Urinary bladder (tissue), 4 donors: ENCODE measurements around the gene SPP1. TPM values are rescaled to one million over a fixed set of nuclear protein-coding genes. Genes with fewer than 3 reads are reported as not detected.

ENCODE experiments used
- DNase-seq: peaks from one replicate; pipeline ENCODE4 v3.0.0-alpha.2; 2015; ENCODE audit errors: extremely low spot score
- H3K27ac ChIP-seq: one replicate; pipeline ENCODE4 v1.5.1; 2013; ENCODE audit warnings: low read depth, mild to moderate bottlenecking, moderate library complexity
- H3K36me3 ChIP-seq: one replicate; pipeline ENCODE4 v1.6.1; 2013; ENCODE audit warnings: mild to moderate bottlenecking, moderate library complexity; ENCODE audit not compliant: insufficient read depth
- H3K4me1 ChIP-seq: one replicate; pipeline ENCODE4 v1.6.1; 2013; ENCODE audit warnings: mild to moderate bottlenecking, moderate library complexity; ENCODE audit not compliant: insufficient read depth
- H3K4me3 ChIP-seq: one replicate; pipeline ENCODE4 v1.5.1; 2013; ENCODE audit warnings: low read depth, low read length
- WGBS: extraction: QIAGEN DNeasy Blood & Tissue Kit; methylation state at CpG from one replicate; pipeline ENCODE4 v1.1.7; 2013; 5-methylcytosine and 5-hydroxymethylcytosine counted together
- polyA plus RNA-seq: library from polyadenylated mRNA; stranded (reverse); fragments of 200-250 nt; gene quantifications from one replicate; pipeline ENCODE4 v1.2.3, GENCODE V29; 2013
- total RNA-seq: library from RNA; depleted of rRNA; stranded (reverse); fragments of >200 nt; gene quantifications from one replicate; pipeline ENCODE4 v1.2.3, GENCODE V29; 2014
- donor health status: healthy with polysubstance abuse.
- donor health status: healthy.

Gene SPP1
- total and polyA plus RNA-seq, 2 donors: 20.6 to 76.1 TPM

- H3K4me3 ChIP-seq: no peak overlapping the region
- H3K4me1 ChIP-seq: no peaks in the 10 kb centered on the region
- WGBS: 96% methylated on average over 8 of the region's 8 CpGs
- H3K36me3 ChIP-seq: no peaks in the 10 kb centered on the region
- no peak for DNase-seq
- no peak overlapping the region for H3K27ac ChIP-seq
Measured at GRCh38 chr4:87967193-87967592, 8.3 kb upstream of the SPP1 start.

- DNase-seq: no peak
- Histone ChIP-seq H3K4me3 (no peak overlapping the region), H3K36me3 (no peaks in the 10 kb centered on the region), H3K27ac (no peak overlapping the region), H3K4me1 (no peaks in the 10 kb centered on the region)
- 63% methylated on average over 2 of the region's 2 CpGs for WGBS
Measured at GRCh38 chr4:87970121-87970520, 5.4 kb upstream of the SPP1 start.

GRCh38 chr4:87971866-87972265 is 3.6 kb upstream of the SPP1 start:
- no peak overlapping the region for H3K4me3 ChIP-seq
- no peaks in the 10 kb centered on the region for H3K4me1 ChIP-seq
- 35% methylated on average over 1 of the region's 1 CpG for WGBS
- no peaks in the 10 kb centered on the region for H3K36me3 ChIP-seq
- H3K27ac ChIP-seq: no peak overlapping the region
- no peak for DNase-seq

- Histone ChIP-seq H3K36me3 (no peaks in the 10 kb centered on the region), H3K4me1 (no peaks in the 10 kb centered on the region), H3K4me3 (no peak overlapping the region), H3K27ac (no peak overlapping the region)
- peak; percentile 13 for DNase-seq
- 30% methylated on average over 14 of the region's 14 CpGs for WGBS
Measured at GRCh38 chr4:87973283-87974169, 2.0 kb upstream of the SPP1 start.

GRCh38 chr4:87974856-87975462 is 555 bp upstream of the SPP1 start:
- WGBS: 80% methylated on average over 6 of the region's 6 CpGs
- Histone ChIP-seq H3K4me3 (no peak overlapping the region), H3K36me3 (no peaks in the 10 kb centered on the region), H3K4me1 (no peaks in the 10 kb centered on the region), H3K27ac (no peak overlapping the region)
- DNase-seq: no peak

GRCh38 chr4:87977521-87978278 is 2.2 kb downstream of the SPP1 start:
- no peak overlapping the region for H3K27ac ChIP-seq
- no peak for DNase-seq
- H3K36me3 ChIP-seq: no peaks in the 10 kb centered on the region
- WGBS: 82% methylated on average over 5 of the region's 5 CpGs
- no peaks in the 10 kb centered on the region for H3K4me1 ChIP-seq
- no peak overlapping the region for H3K4me3 ChIP-seq

GRCh38 chr4:87978681-87979080 is 3.2 kb downstream of the SPP1 start:
- H3K27ac ChIP-seq: no peak overlapping the region
- 100% methylated on average over 1 of the region's 1 CpG for WGBS

GRCh38 chr4:87979810-87980209 is 4.3 kb downstream of the SPP1 start:
- Histone ChIP-seq H3K4me1 (no peaks in the 10 kb centered on the region), H3K4me3 (no peak overlapping the region), H3K36me3 (no peaks in the 10 kb centered on the region), H3K27ac (no peak overlapping the region)
- 96% methylated on average over 1 of the region's 1 CpG for WGBS
- no peak for DNase-seq

More at GRCh38 chr4:87978681-87979080, 3.2 kb downstream of the SPP1 start:
- DNase-seq: no peak
- no peaks in the 10 kb centered on the region for H3K36me3 ChIP-seq
- no peak overlapping the region for H3K4me3 ChIP-seq
- no peaks in the 10 kb centered on the region for H3K4me1 ChIP-seq

GRCh38 chr4:87981486-87981885 is 6.0 kb downstream of the SPP1 start:
- Histone ChIP-seq H3K36me3 (no peaks in the 10 kb centered on the region), H3K27ac (no peak overlapping the region), H3K4me1 (no peaks in the 10 kb centered on the region), H3K4me3 (no peak overlapping the region)
- no peak for DNase-seq
- WGBS: 94% methylated on average over 8 of the region's 8 CpGs

- WGBS: 86% methylated on average over 1 of the region's 1 CpG
Measured at GRCh38 chr4:87982036-87982435, 6.5 kb downstream of the SPP1 start.

GRCh38 chr4:87982446-87983010 is 7.0 kb downstream of the SPP1 start:
- Histone ChIP-seq H3K4me1 (no peaks in the 10 kb centered on the region), H3K27ac (no peak overlapping the region), H3K36me3 (no peaks in the 10 kb centered on the region), H3K4me3 (no peak overlapping the region)
- no peak for DNase-seq
- 87% methylated on average over 13 of the region's 13 CpGs for WGBS

More at GRCh38 chr4:87982036-87982435, 6.5 kb downstream of the SPP1 start:
- Histone ChIP-seq H3K4me1 (no peaks in the 10 kb centered on the region), H3K36me3 (no peaks in the 10 kb centered on the region), H3K4me3 (no peak overlapping the region), H3K27ac (no peak overlapping the region)
- no peak for DNase-seq

- WGBS: 93% methylated on average over 2 of the region's 2 CpGs
- Histone ChIP-seq H3K4me1 (no peaks in the 10 kb centered on the region), H3K27ac (no peak overlapping the region), H3K36me3 (no peaks in the 10 kb centered on the region), H3K4me3 (no peak overlapping the region)
- DNase-seq: no peak
Measured at GRCh38 chr4:87983996-87984395, 8.5 kb downstream of the SPP1 start.

- no peaks in the 10 kb centered on the region for H3K4me1 ChIP-seq
- no peak overlapping the region for H3K4me3 ChIP-seq
- WGBS: 10% methylated on average over 1 of the region's 1 CpG
- no peak overlapping the region for H3K27ac ChIP-seq
- H3K36me3 ChIP-seq: no peaks in the 10 kb centered on the region
- DNase-seq: no peak
Measured at GRCh38 chr4:87985097-87985886, 9.8 kb downstream of the SPP1 start.
